ENCODE data around the gene INSIG2.

Gene INSIG2

DNA sequence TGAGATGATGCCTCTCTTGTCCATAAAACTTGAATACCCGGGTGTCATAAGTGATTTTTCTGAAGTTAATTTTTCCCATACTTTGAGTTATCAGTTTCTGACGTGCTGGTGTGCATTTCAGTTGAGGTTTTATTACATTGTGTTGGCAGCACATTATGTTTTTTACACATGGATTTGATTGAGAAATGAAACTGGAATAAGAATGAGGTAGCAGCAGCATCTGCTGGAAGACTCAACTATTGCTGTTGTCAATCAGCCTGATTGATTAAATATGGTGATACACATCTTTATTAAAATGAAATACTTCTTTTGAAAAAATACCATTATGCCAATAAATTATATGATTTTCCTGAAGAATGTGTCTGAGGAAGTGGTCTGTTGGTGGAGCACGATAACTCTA is 60.5 kb downstream of the INSIG2 start:
- Mint-ChIP-seq H3K4me1 (ENCODE audit: low read depth) (peaks cover 12% of the 10 kb centered on the region), H3K36me3 (ENCODE audit: low read depth) (no peaks in the 10 kb centered on the region), H3K9me3 (no peaks in the 10 kb centered on the region), H3K4me3 (no peak overlapping the region), H3K27me3 (peaks cover 50% of the 10 kb centered on the region), H3K27ac (no peak overlapping the region)
- no peak for DNase-seq

DNA sequence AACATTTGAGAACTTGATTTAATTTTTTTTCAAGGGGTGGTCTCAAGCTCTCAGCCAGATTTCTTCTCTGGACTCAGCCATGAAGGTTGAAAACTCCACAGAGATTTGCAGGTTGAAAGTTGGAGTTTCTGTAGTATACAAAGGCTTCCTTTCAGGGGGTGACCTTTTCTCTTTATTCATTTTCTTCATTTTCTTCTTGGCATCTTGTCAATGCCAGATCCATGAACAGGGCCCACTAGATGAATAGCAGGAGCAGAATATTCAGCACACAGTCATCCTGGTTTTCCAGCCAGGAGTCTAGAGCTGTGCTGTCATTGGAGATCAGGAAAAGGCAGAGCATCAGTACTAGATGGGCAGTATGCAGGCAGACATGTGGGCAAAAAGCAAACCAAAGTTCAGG is 62.0 kb downstream of the INSIG2 start:
- no peak overlapping the region for H3K27ac Mint-ChIP-seq
- no peaks in the 10 kb centered on the region for H3K36me3 Mint-ChIP-seq (ENCODE audit: low read depth)
- no peak overlapping the region for H3K4me3 Mint-ChIP-seq
- H3K27me3 Mint-ChIP-seq = peaks cover 48% of the 10 kb centered on the region
- peaks cover 12% of the 10 kb centered on the region for H3K4me1 Mint-ChIP-seq (ENCODE audit: low read depth)
- H3K9me3 Mint-ChIP-seq = no peaks in the 10 kb centered on the region
- no peak for DNase-seq

DNA sequence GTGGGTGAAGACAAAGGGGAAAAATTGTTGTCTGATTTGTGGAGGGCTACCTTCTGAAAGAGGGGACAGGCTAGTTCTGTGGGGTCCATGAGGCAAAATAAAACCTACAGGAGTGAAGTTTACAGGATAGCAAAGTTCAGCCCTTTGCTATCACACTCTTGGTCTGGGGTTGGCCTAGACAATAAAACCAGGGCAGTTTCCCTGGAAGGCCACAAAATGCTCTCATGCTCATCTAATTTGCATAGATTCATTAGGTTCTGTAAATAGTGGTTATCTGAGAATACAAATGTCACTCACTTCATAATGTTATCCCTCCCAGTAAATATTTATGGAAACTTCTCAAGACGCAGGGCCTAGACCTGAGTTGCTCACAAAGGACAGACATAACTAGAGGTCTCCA is 63.6 kb downstream of the INSIG2 start:
- Mint-ChIP-seq H3K4me3 (no peak overlapping the region), H3K9me3 (peaks cover 5% of the 10 kb centered on the region), H3K4me1 (ENCODE audit: low read depth) (peaks cover 12% of the 10 kb centered on the region), H3K27ac (no peak overlapping the region), H3K36me3 (ENCODE audit: low read depth) (no peaks in the 10 kb centered on the region), H3K27me3 (peaks cover 39% of the 10 kb centered on the region)
- DNase-seq = no peak

DNA sequence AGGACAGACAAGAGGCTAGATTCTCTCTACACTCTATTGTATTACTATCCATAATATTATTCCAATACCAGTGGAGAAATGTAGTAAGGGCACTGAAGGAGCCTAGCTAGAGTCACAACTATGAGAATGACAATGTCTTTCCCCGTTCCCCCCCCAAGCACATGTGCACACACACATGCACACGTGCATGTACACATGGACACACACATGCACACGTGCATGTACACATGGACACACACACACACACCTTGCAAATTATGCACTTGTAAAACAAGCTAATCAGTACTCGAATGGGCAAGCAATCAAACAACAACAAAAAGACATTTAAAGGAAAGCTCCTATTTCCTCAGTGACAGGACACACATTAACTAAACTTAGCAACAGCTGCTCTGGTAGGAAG is 65.2 kb downstream of the INSIG2 start:
- Mint-ChIP-seq H3K4me1 (ENCODE audit: low read depth) (peaks cover 5% of the 10 kb centered on the region), H3K27me3 (peaks cover 37% of the 10 kb centered on the region), H3K4me3 (no peak overlapping the region), H3K27ac (no peak overlapping the region), H3K36me3 (ENCODE audit: low read depth) (no peaks in the 10 kb centered on the region), H3K9me3 (peaks cover 11% of the 10 kb centered on the region)
- DNase-seq = no peak

DNA sequence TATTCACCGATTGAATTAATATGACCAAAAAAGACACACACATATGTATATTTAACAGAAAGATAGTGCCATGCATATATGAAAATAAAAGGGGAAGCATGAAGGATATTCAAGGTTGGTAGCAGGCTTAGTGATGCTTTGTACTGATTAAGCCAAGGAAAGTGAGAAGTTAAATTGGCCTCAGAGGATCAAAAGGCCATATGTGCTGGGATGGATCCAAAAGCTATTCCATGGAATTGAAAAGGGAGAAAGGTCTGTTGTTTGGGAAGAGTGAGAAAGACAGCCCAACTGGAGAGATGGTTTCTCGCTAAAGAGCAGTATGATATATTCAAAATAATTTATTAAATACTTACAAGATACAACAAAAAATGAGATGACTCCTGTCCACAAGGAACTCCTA is 65.9 kb downstream of the INSIG2 start:
- no peak for DNase-seq
- Mint-ChIP-seq H3K27me3 (peaks cover 40% of the 10 kb centered on the region), H3K27ac (no peak overlapping the region), H3K4me3 (no peak overlapping the region), H3K4me1 (ENCODE audit: low read depth) (no peaks in the 10 kb centered on the region), H3K36me3 (ENCODE audit: low read depth) (no peaks in the 10 kb centered on the region), H3K9me3 (peaks cover 11% of the 10 kb centered on the region)

Measured in activated T-cell treated with anti-CD3 and anti-CD28 coated beads, Interleukin-2, amount 50 U/mL, for 24 hours (primary cell).